GM12865 (cell line): Measurements from ENCODE around the gene MVD.
A peak's percentile ranks its signal among the peaks of the same experiment; 100 is the strongest.

ENCODE experiments used
- DNase-seq: peaks from one replicate; pipeline ENCODE4 v3.0.0; 2010; ENCODE audit warnings: low read depth
- H3K4me3 ChIP-seq: 2 replicates; pipeline ENCODE4 v1.5.1; 2011; ENCODE audit warnings: mild to moderate bottlenecking, low read depth, low read length, control low read depth
- CTCF ChIP-seq: IDR thresholded peaks from 2 replicates; pipeline ENCODE4 v1.5.1; 2011; ENCODE audit warnings: low read length, control low read depth, low read depth, inconsistent platforms; ENCODE audit not compliant: insufficient read depth; ENCODE audit errors: missing control alignments

The MVD gene

GRCh38 chr16:88634141-88634993, 28.5 kb downstream of the MVD start:
- DNase-seq: peak; percentile 62
- TF ChIP-seq CTCF: no peak
- H3K4me3 ChIP-seq: peak overlapping the region; percentile 48

- peak; percentile 68 for DNase-seq
- TF ChIP-seq CTCF: peak; percentile 52
- H3K4me3 ChIP-seq: peak overlapping the region; percentile 48
These were observed 29.2 kb downstream of the MVD start for GRCh38 chr16:88633684-88634140.

GRCh38 chr16:88632587-88632930, 30.3 kb downstream of the MVD start:
- DNase-seq: no peak
- TF ChIP-seq CTCF: no peak
- H3K4me3 ChIP-seq: no peak overlapping the region

- H3K4me3 ChIP-seq: no peak overlapping the region
- DNase-seq: no peak
- no peak for TF ChIP-seq CTCF
These were observed 30.8 kb downstream of the MVD start for GRCh38 chr16:88631920-88632586.

GRCh38 chr16:88631384-88631783, 31.5 kb downstream of the MVD start:
- DNase-seq: no peak
- H3K4me3 ChIP-seq: no peak overlapping the region
- no peak for TF ChIP-seq CTCF

GRCh38 chr16:88630941-88631340, 31.9 kb downstream of the MVD start:
- no peak overlapping the region for H3K4me3 ChIP-seq
- TF ChIP-seq CTCF: no peak
- no peak for DNase-seq
